Epithelial cell of esophagus (primary cell): Measurements from ENCODE around the gene BRINP1.

ENCODE experiments used
- DNase-seq: peaks from one replicate; pipeline ENCODE4 v3.0.0; 2010; ENCODE audit warnings: low read depth
- H3K4me3 ChIP-seq: 2 replicates; pipeline ENCODE4 v1.5.1; 2011; ENCODE audit warnings: mild to moderate bottlenecking, low read length, control low read depth
- TF ChIP-seq, protein P1 (sequence below): IDR thresholded peaks from 2 replicates; pipeline ENCODE4 v1.5.1; 2011; ENCODE audit warnings: low read depth, mild to moderate bottlenecking, low read length, control low read depth, inconsistent platforms; ENCODE audit not compliant: insufficient read depth; ENCODE audit errors: missing control alignments

The BRINP1 gene

GRCh38 chr9:119268985-119269384 is 100.2 kb downstream of the BRINP1 start:
- DNase-seq: no peak
- no peak overlapping the region for H3K4me3 ChIP-seq
- TF ChIP-seq, protein P1, sequence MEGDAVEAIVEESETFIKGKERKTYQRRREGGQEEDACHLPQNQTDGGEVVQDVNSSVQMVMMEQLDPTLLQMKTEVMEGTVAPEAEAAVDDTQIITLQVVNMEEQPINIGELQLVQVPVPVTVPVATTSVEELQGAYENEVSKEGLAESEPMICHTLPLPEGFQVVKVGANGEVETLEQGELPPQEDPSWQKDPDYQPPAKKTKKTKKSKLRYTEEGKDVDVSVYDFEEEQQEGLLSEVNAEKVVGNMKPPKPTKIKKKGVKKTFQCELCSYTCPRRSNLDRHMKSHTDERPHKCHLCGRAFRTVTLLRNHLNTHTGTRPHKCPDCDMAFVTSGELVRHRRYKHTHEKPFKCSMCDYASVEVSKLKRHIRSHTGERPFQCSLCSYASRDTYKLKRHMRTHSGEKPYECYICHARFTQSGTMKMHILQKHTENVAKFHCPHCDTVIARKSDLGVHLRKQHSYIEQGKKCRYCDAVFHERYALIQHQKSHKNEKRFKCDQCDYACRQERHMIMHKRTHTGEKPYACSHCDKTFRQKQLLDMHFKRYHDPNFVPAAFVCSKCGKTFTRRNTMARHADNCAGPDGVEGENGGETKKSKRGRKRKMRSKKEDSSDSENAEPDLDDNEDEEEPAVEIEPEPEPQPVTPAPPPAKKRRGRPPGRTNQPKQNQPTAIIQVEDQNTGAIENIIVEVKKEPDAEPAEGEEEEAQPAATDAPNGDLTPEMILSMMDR: no peak

DNA sequence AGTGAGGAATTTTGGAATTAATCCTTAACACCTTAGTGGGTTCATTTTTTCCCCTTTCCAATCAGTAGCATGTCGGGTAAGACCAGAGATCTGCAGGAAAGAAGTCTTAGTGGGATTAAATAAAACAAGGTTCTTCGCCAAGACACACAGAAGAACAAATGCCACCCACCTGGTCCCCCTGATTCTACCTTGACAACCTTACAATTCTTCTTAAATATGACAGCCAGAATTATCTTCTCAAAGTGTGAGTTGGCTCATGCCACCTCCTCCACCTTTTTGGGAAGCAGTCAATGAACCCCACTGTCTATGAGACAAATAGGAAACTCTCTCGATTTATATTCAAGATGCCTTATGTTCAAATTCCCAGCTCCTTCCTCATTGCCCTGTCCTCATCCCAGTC is 105.1 kb downstream of the BRINP1 start:
- H3K4me3 ChIP-seq: no peak overlapping the region
- DNase-seq: no peak
- TF ChIP-seq, protein P1: no peak

- TF ChIP-seq, protein P1: no peak
- no peak for DNase-seq
- no peak overlapping the region for H3K4me3 ChIP-seq
Observed at GRCh38 chr9:119257592-119257991, 111.6 kb downstream of the BRINP1 start.

- no peak for DNase-seq
- H3K4me3 ChIP-seq: no peak overlapping the region
- TF ChIP-seq, protein P1: no peak
Observed at GRCh38 chr9:119255116-119255515, 114.1 kb downstream of the BRINP1 start.

- no peak for DNase-seq
- TF ChIP-seq, protein P1: no peak
- H3K4me3 ChIP-seq: no peak overlapping the region
Observed at GRCh38 chr9:119252671-119253299, 116.5 kb downstream of the BRINP1 start.

DNA sequence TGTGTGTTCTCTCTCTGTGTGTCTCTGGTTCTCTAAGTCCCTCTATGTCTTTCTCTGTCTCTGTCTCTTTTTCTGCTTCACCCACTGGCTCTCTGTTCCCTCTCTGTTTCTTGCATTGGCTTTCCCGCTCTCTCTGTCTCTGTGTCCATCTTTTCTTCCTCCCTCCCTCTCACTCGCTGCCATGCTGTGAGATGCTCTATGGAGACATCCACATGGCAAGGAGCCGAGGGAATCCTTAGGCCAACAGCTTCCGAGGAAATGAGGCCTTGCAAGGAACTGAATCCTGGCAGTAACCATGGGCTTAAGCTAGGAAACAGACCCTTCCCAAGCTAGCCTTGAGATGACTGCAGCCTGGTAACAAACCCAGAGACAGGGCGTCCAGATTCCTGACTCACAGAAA is 117.3 kb downstream of the BRINP1 start:
- DNase-seq: no peak
- no peak overlapping the region for H3K4me3 ChIP-seq
- TF ChIP-seq, protein P1: no peak

DNA sequence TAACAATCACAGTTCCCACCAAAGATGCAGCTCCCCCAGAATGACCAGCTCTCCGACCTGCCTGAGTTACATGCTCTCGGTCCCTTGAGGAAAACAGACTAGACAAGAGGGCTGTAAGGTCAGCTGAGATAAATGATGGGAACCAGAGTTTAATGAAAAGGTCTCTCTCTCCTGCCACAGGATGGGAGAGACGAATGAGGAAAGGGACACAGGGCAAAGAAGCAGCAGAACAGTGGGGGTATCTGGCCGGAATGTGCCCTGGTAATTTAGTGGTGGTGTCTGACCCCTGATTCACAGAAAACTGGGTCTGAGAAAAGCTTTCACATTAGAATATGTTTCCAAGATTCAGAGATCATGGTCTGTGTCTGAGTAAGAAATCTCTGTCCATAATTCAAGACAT is 118.5 kb downstream of the BRINP1 start:
- no peak overlapping the region for H3K4me3 ChIP-seq
- TF ChIP-seq, protein P1: no peak
- no peak for DNase-seq
